IPS-15b (cell line): ENCODE data around the gene L1TD1.
A peak's percentile ranks its signal among the peaks of the same experiment; 100 is the strongest.
"Not testable (repeated sequence)": the region's sequence is repeated elsewhere in the genome, so short reads cannot be mapped to it uniquely, and the experiment has no call there.

ENCODE experiments used
- H3K27me3 ChIP-seq: one replicate; pipeline ENCODE4 v1.6.1; 2013; ENCODE audit warnings: low read length; ENCODE audit not compliant: control insufficient read depth, insufficient read depth
- H3K36me3 ChIP-seq: one replicate; pipeline ENCODE4 v1.6.1; 2013; ENCODE audit warnings: low read length; ENCODE audit not compliant: control insufficient read depth, insufficient read depth
- H3K4me1 ChIP-seq: one replicate; pipeline ENCODE4 v1.6.1; 2013; ENCODE audit warnings: mild to moderate bottlenecking, low read length; ENCODE audit not compliant: control insufficient read depth, insufficient read depth
- H3K4me3 ChIP-seq: one replicate; pipeline ENCODE4 v1.5.1; 2013; ENCODE audit warnings: low read depth, low read length
- H3K9ac ChIP-seq: one replicate; pipeline ENCODE4 v1.6.1; 2013; ENCODE audit warnings: low read depth, mild to moderate bottlenecking, low read length
- H3K9me3 ChIP-seq: one replicate; pipeline ENCODE4 v1.6.1; 2013; ENCODE audit warnings: mild to moderate bottlenecking, low read length; ENCODE audit not compliant: control insufficient read depth, insufficient read depth

The L1TD1 gene

GRCh38 chr1:62194651-62195544 lies at the start of gene L1TD1:
L1TD1 (plus strand) TSS chr1:62194849; CDS start chr1:62206629, 11,780 bp downstream.
- H3K9me3 ChIP-seq: no peaks in the 10 kb centered on the region
- peaks cover 12% of the 10 kb centered on the region for H3K4me1 ChIP-seq
- H3K27me3 ChIP-seq: no peaks in the 10 kb centered on the region
- H3K9ac ChIP-seq: peak within 1 kb of the TSS; percentile 95
- peak within 1 kb of the TSS; percentile 84 for H3K4me3 ChIP-seq
- peaks cover 17% of the 10 kb centered on the region for H3K36me3 ChIP-seq

GRCh38 chr1:62159940-62160348 lies 34.7 kb upstream of the L1TD1 start:
- H3K4me3 ChIP-seq: no peak overlapping the region
- no peaks in the 10 kb centered on the region for H3K36me3 ChIP-seq
- no peaks in the 10 kb centered on the region for H3K4me1 ChIP-seq
- no peaks in the 10 kb centered on the region for H3K27me3 ChIP-seq
- H3K9ac ChIP-seq: no peak overlapping the region
- no peaks in the 10 kb centered on the region for H3K9me3 ChIP-seq

- no peaks in the 10 kb centered on the region for H3K27me3 ChIP-seq
- no peaks in the 10 kb centered on the region for H3K9me3 ChIP-seq
- no peak overlapping the region for H3K9ac ChIP-seq
- H3K4me3 ChIP-seq: no peak overlapping the region
- H3K4me1 ChIP-seq: no peaks in the 10 kb centered on the region
- no peaks in the 10 kb centered on the region for H3K36me3 ChIP-seq
These were observed 32.9 kb upstream of the L1TD1 start for GRCh38 chr1:62161711-62162110.

GRCh38 chr1:62170380-62170779 lies 24.3 kb upstream of the L1TD1 start:
- H3K4me1 ChIP-seq, H3K27me3 ChIP-seq: not testable (repeated sequence)

GRCh38 chr1:62175568-62176179 lies 19.0 kb upstream of the L1TD1 start:
- Histone ChIP-seq H3K36me3 (no peaks in the 10 kb centered on the region), H3K9ac (no peak overlapping the region), H3K27me3 (no peaks in the 10 kb centered on the region), H3K9me3 (no peaks in the 10 kb centered on the region), H3K4me1 (peaks cover 12% of the 10 kb centered on the region), H3K4me3 (no peak overlapping the region)

More at GRCh38 chr1:62170380-62170779, 24.3 kb upstream of the L1TD1 start:
- not testable (repeated sequence) for H3K9ac ChIP-seq, H3K9me3 ChIP-seq, H3K4me3 ChIP-seq, H3K36me3 ChIP-seq

GRCh38 chr1:62176597-62177312 lies 17.9 kb upstream of the L1TD1 start:
- H3K4me1 ChIP-seq: peaks cover 19% of the 10 kb centered on the region
- no peaks in the 10 kb centered on the region for H3K36me3 ChIP-seq
- H3K9me3 ChIP-seq: no peaks in the 10 kb centered on the region
- no peak overlapping the region for H3K4me3 ChIP-seq
- no peak overlapping the region for H3K9ac ChIP-seq
- H3K27me3 ChIP-seq: no peaks in the 10 kb centered on the region

GRCh38 chr1:62177621-62178020 lies 17.0 kb upstream of the L1TD1 start:
- Histone ChIP-seq H3K4me3 (no peak overlapping the region), H3K9me3 (no peaks in the 10 kb centered on the region), H3K27me3 (no peaks in the 10 kb centered on the region), H3K36me3 (no peaks in the 10 kb centered on the region), H3K4me1 (peaks cover 26% of the 10 kb centered on the region), H3K9ac (no peak overlapping the region)

GRCh38 chr1:62178372-62178771 lies 16.3 kb upstream of the L1TD1 start:
- no peaks in the 10 kb centered on the region for H3K27me3 ChIP-seq
- H3K4me1 ChIP-seq: peaks cover 33% of the 10 kb centered on the region
- no peak overlapping the region for H3K9ac ChIP-seq
- H3K4me3 ChIP-seq: no peak overlapping the region
- H3K36me3 ChIP-seq: no peaks in the 10 kb centered on the region
- no peaks in the 10 kb centered on the region for H3K9me3 ChIP-seq

GRCh38 chr1:62180054-62180453 lies 14.6 kb upstream of the L1TD1 start:
- H3K4me1 ChIP-seq: peaks cover 37% of the 10 kb centered on the region
- H3K9me3 ChIP-seq, H3K36me3 ChIP-seq, H3K9ac ChIP-seq, H3K27me3 ChIP-seq, H3K4me3 ChIP-seq: not testable (repeated sequence)

GRCh38 chr1:62180639-62181038 lies 14.0 kb upstream of the L1TD1 start:
- Histone ChIP-seq H3K9me3 (no peaks in the 10 kb centered on the region), H3K4me1 (peaks cover 37% of the 10 kb centered on the region), H3K4me3 (no peak overlapping the region), H3K9ac (no peak overlapping the region), H3K27me3 (no peaks in the 10 kb centered on the region), H3K36me3 (no peaks in the 10 kb centered on the region)

GRCh38 chr1:62181532-62181931 lies 13.1 kb upstream of the L1TD1 start:
- Histone ChIP-seq H3K4me1 (peaks cover 37% of the 10 kb centered on the region), H3K9ac (no peak overlapping the region), H3K36me3 (no peaks in the 10 kb centered on the region), H3K27me3 (no peaks in the 10 kb centered on the region), H3K9me3 (no peaks in the 10 kb centered on the region), H3K4me3 (no peak overlapping the region)
